SK-N-MC (cell line): Measurements from ENCODE around the gene CREM.

Experiments
- EZH2 ChIP-seq: fragments of 200-600 bp; sonication (generic); IDR thresholded peaks from one replicate; pipeline ENCODE4 v1.6.1; 2017; ENCODE audit warnings: antibody characterized with exemption
- FOXP2 ChIP-seq: optimal IDR thresholded peaks from 2 replicates; pipeline ENCODE3; 2011; ENCODE audit warnings: mild to moderate bottlenecking, moderate library complexity; ENCODE audit not compliant: insufficient read depth; ENCODE audit errors: extremely low read length, control extremely low read depth
- POLR2AphosphoS5 ChIP-seq: IDR thresholded peaks from 2 replicates; pipeline ENCODE4 v1.6.1; 2012; ENCODE audit warnings: mild to moderate bottlenecking, low read depth, low read length, borderline replicate concordance

DNA sequence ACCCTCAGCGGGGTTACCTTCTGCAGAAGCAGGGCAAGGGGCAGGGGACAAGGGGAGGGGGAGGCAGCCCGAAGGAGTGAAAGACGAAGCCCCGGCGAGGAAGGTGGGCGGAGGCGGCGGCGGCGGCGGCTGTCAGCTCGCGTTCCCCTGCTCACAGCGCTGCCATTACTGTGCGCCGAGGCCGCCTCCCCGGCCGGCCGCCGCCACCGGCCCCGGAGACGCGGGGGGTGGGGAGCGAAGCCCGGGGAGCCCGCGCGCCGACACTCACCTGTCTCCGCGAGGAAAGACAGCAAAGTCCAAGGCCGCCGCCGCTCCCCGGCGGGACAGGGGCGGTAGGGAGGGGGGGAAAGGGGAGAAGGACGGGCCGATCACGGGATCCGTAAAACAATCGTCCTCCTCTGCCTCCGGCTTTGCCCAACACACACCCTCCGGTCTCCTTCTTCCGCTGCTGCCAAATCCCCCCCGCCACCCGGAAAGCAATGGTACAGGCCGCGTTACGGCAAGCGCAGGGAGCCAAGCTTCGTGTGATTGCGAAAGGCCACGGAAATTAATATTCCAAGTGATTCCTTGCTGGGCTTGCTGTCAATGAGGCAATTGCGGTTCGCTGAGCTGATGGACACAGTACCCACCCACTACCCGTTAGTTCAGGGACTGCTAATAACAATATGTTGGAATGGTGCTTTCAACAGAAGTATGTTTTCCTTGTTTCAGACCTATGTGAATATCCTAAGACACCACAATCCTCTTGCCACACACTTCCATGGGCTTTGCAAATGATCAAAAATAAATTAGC is 36.3 kb upstream of the CREM start, which contains the start of gene CUL2:
- no peak for TF ChIP-seq EZH2
- TF ChIP-seq POLR2AphosphoS5 = peak; percentile 37
- TF ChIP-seq FOXP2 = no peak
